HFFc6 (cell line): ENCODE data around the gene PBX1. TPM values are rescaled to one million over a fixed set of nuclear protein-coding genes. Genes with fewer than 3 reads are reported as not detected.

Experiments
- DNase-seq: peaks from one replicate; pipeline ENCODE4 v3.0.0-alpha.2; 2018
- H3K27ac Mint-ChIP-seq: 2 replicates; pipeline ENCODE4 v1.8.0; 2020; ENCODE audit warnings: mild to moderate bottlenecking, mixed read lengths
- H3K27me3 Mint-ChIP-seq: 2 replicates; pipeline ENCODE4 v1.8.0; 2021; ENCODE audit warnings: mild to moderate bottlenecking, moderate library complexity, mixed read lengths; ENCODE audit not compliant: insufficient read depth
- H3K36me3 Mint-ChIP-seq: 2 replicates; pipeline ENCODE4 v1.8.0; 2021; ENCODE audit warnings: low read depth, mixed read lengths
- H3K4me1 Mint-ChIP-seq: 2 replicates; pipeline ENCODE4 v1.8.0; 2020; ENCODE audit warnings: low read depth, mixed read lengths
- H3K4me3 Mint-ChIP-seq: 2 replicates; pipeline ENCODE4 v1.8.0; 2020; ENCODE audit warnings: mild to moderate bottlenecking, moderate library complexity, mixed read lengths
- H3K9me3 Mint-ChIP-seq: 2 replicates; pipeline ENCODE4 v1.8.0; 2020; ENCODE audit warnings: mild to moderate bottlenecking, mixed read lengths
- CTCF ChIP-seq: fragments of 200-600 bp; sonication (generic); IDR thresholded peaks from 2 replicates; pipeline ENCODE4 v1.5.0; 2021; ENCODE audit warnings: antibody characterized with exemption, mild to moderate bottlenecking
- total RNA-seq, 6 experiments: library from RNA; stranded (reverse); fragmentation: NEBNext Ultra II Directional; extraction: Animal tissue kit (Norgen Biotek cat#: 25700); gene quantifications; 2 replicates in 1 of 6; 3 replicates in 5 of 6; pipeline ENCODE4 v1.2.3, GENCODE V29; 2021

The PBX1 gene
- total RNA-seq, 6 experiments from 2014 or later = 35.4 to 42.3 (median 39.1) TPM

GRCh38 chr1:164731161-164731876, 172.3 kb downstream of the PBX1 start:
- H3K9me3 Mint-ChIP-seq = no peaks in the 10 kb centered on the region
- no peak overlapping the region for H3K4me3 Mint-ChIP-seq
- no peak overlapping the region for H3K27ac Mint-ChIP-seq
- peaks cover 56% of the 10 kb centered on the region for H3K4me1 Mint-ChIP-seq
- H3K27me3 Mint-ChIP-seq = no peaks in the 10 kb centered on the region
- TF ChIP-seq CTCF = no peak
- no peak for DNase-seq
- H3K36me3 Mint-ChIP-seq = no peaks in the 10 kb centered on the region

- Mint-ChIP-seq H3K27ac (no peak overlapping the region), H3K4me3 (no peak overlapping the region), H3K36me3 (no peaks in the 10 kb centered on the region), H3K4me1 (peaks cover 46% of the 10 kb centered on the region), H3K9me3 (no peaks in the 10 kb centered on the region), H3K27me3 (no peaks in the 10 kb centered on the region)
- TF ChIP-seq CTCF = no peak
- DNase-seq = peak; percentile 71
Measured at GRCh38 chr1:164733070-164733469, 174.1 kb downstream of the PBX1 start.

GRCh38 chr1:164733734-164734133, 174.8 kb downstream of the PBX1 start:
- Mint-ChIP-seq H3K4me1 (peaks cover 39% of the 10 kb centered on the region), H3K9me3 (no peaks in the 10 kb centered on the region), H3K4me3 (no peak overlapping the region), H3K27ac (no peak overlapping the region), H3K36me3 (no peaks in the 10 kb centered on the region), H3K27me3 (no peaks in the 10 kb centered on the region)
- no peak for DNase-seq
- no peak for TF ChIP-seq CTCF

DNA sequence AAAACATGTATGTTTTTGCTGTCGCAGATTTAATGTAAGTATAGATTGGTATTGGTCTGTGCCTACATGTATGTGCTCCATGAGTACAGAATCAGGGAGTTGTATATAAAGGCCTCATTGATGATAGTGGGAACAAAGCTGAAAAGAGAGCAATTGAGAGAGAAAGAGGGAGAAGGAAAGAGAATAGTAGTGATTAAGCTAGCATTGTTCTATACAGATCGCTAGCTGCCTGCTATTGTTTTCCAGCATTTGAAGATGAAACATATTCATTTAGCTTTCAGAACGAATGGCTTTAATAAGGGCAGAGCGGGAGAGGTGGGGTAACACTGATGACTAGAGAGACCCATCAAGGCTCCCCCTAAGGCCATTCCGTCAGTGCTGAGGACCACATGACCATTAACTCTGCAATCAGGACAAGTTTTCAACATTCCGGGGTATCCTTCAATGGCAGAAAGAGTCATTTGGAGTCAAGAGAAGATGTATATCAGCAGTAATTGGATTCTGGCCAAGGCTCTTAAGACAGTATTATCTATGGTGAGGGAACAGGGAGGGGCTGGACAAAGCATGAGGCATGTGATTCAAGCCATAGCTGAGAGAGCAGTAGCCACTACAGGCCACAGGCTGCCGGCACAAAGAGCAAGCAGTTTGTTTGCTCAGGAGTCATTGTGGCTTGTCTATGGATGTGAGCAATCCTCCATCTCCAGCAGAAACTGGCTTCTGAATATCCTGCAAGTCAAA, 176.5 kb downstream of the PBX1 start:
- Mint-ChIP-seq H3K4me1 (peaks cover 33% of the 10 kb centered on the region), H3K27ac (peak overlapping the region; percentile 77), H3K27me3 (no peaks in the 10 kb centered on the region), H3K9me3 (no peaks in the 10 kb centered on the region), H3K36me3 (no peaks in the 10 kb centered on the region), H3K4me3 (peak overlapping the region; percentile 23)
- peak; percentile 91 for DNase-seq
- TF ChIP-seq CTCF = no peak

GRCh38 chr1:164736137-164736536, 177.2 kb downstream of the PBX1 start:
- peak overlapping the region; percentile 23; the same call in 1 of the 2 replicates for H3K4me3 Mint-ChIP-seq
- TF ChIP-seq CTCF = no peak
- H3K4me1 Mint-ChIP-seq = peaks cover 33% of the 10 kb centered on the region
- no peaks in the 10 kb centered on the region for H3K27me3 Mint-ChIP-seq
- no peaks in the 10 kb centered on the region for H3K9me3 Mint-ChIP-seq
- no peaks in the 10 kb centered on the region for H3K36me3 Mint-ChIP-seq
- DNase-seq = no peak
- peak overlapping the region; percentile 77 for H3K27ac Mint-ChIP-seq
